MM.1S (cell line): ENCODE data around the gene PSTPIP2.

ENCODE experiments used
- DNase-seq: peaks from one replicate; pipeline ENCODE4 v3.0.0-alpha.2; 2015
- H2AFZ ChIP-seq: fragments of 300-600 bp; sonication (generic); 2 replicates; pipeline ENCODE4 v1.6.0; 2016; ENCODE audit warnings: antibody characterized with exemption, low read length
- H3F3A ChIP-seq: fragments of 300-600 bp; sonication (generic); 2 replicates; pipeline ENCODE4 v1.6.1; 2016; ENCODE audit warnings: mild to moderate bottlenecking, antibody characterized with exemption, low read length, moderate library complexity, mixed read lengths; ENCODE audit not compliant: insufficient read depth
- H3K27ac ChIP-seq: fragments of 300-600 bp; sonication (generic); 2 replicates; pipeline ENCODE4 v1.5.1; 2016; ENCODE audit warnings: mild to moderate bottlenecking, low read length
- H3K27me3 ChIP-seq: fragments of 300-600 bp; sonication (generic); replicated peaks from 2 replicates; pipeline ENCODE4 v1.6.0; 2016; ENCODE audit warnings: low read length; ENCODE audit not compliant: insufficient read depth
- H3K36me3 ChIP-seq: fragments of 300-600 bp; sonication (generic); replicated peaks from 2 replicates; pipeline ENCODE4 v1.6.1; 2016; ENCODE audit warnings: mild to moderate bottlenecking, low read length, mixed read lengths; ENCODE audit not compliant: insufficient read depth
- H3K4me1 ChIP-seq: fragments of 300-600 bp; sonication (generic); 2 replicates; pipeline ENCODE4 v1.6.1; 2016; ENCODE audit warnings: low read length, mixed read lengths
- H3K4me2 ChIP-seq: fragments of 300-600 bp; sonication (generic); 2 replicates; pipeline ENCODE4 v1.6.0; 2016; ENCODE audit warnings: low read depth, low read length
- H3K4me3 ChIP-seq: fragments of 300-600 bp; sonication (generic); 2 replicates; pipeline ENCODE4 v1.5.1; 2016; ENCODE audit warnings: low read length, mixed read lengths
- H3K79me2 ChIP-seq: fragments of 300-600 bp; sonication (generic); 2 replicates; pipeline ENCODE4 v1.6.1; 2016; ENCODE audit warnings: mixed run types, low read length, mixed read lengths
- H3K9ac ChIP-seq: fragments of 300-600 bp; sonication (generic); 2 replicates; pipeline ENCODE4 v1.6.1; 2016; ENCODE audit warnings: low read length, mixed read lengths
- H3K9me2 ChIP-seq: fragments of 300-600 bp; sonication (generic); replicated peaks from 2 replicates; pipeline ENCODE4 v1.6.1; 2016; ENCODE audit warnings: mild to moderate bottlenecking, low read length, mixed read lengths; ENCODE audit not compliant: insufficient read depth
- H3K9me3 ChIP-seq: fragments of 300-600 bp; sonication (generic); replicated peaks from 2 replicates; pipeline ENCODE4 v1.6.1; 2016; ENCODE audit warnings: mild to moderate bottlenecking, low read length, mixed read lengths; ENCODE audit not compliant: insufficient read depth
- H4K20me1 ChIP-seq: fragments of 300-600 bp; sonication (generic); 2 replicates; pipeline ENCODE4 v1.6.1; 2016; ENCODE audit warnings: mild to moderate bottlenecking, low read length, moderate library complexity, mixed read lengths; ENCODE audit not compliant: insufficient read depth
- CTCF ChIP-seq: fragments of 300-600 bp; sonication (generic); IDR thresholded peaks from 2 replicates; pipeline ENCODE4 v1.5.1; 2016; ENCODE audit warnings: antibody characterized with exemption, low read length, mixed read lengths
- EZH2 ChIP-seq: fragments of 300-600 bp; sonication (generic); optimal IDR thresholded peaks from 2 replicates; pipeline ENCODE3; 2017; ENCODE audit warnings: low read depth, mild to moderate bottlenecking, antibody characterized with exemption, low read length, mixed read lengths
- EZH2phosphoT487 ChIP-seq: fragments of 300-600 bp; sonication (generic); IDR thresholded peaks from 2 replicates; pipeline ENCODE4 v1.6.1; 2018; ENCODE audit warnings: antibody characterized with exemption, low read length

PSTPIP2 gene

GRCh38 chr18:46070232-46070631, 1.8 kb downstream of the PSTPIP2 start:
- H3K79me2 ChIP-seq = 0 out of 2 replicates have a peak, but pooled peaks cover 3% of the 10 kb centered on the region
- H3K27me3 ChIP-seq = no peaks in the 10 kb centered on the region
- TF ChIP-seq CTCF (no peak), EZH2 (no peak), EZH2phosphoT487 (no peak)
- H3K27ac ChIP-seq = no peak overlapping the region
- H3K4me1 ChIP-seq = peaks cover 3% of the 10 kb centered on the region; the same call in 1 of the 2 replicates
- no peaks in the 10 kb centered on the region for H3K9me2 ChIP-seq
- no peak overlapping the region for H2AFZ ChIP-seq
- H3K9ac ChIP-seq = no peak overlapping the region
- H3F3A ChIP-seq = no peaks in the 10 kb centered on the region; the same call in 1 of the 2 replicates
- H4K20me1 ChIP-seq = no peaks in the 10 kb centered on the region
- no peak for DNase-seq
- H3K9me3 ChIP-seq = no peaks in the 10 kb centered on the region
- H3K4me3 ChIP-seq = no peak overlapping the region
- H3K36me3 ChIP-seq = no peaks in the 10 kb centered on the region
- H3K4me2 ChIP-seq = no peak overlapping the region

GRCh38 chr18:46069524-46069923, 2.5 kb downstream of the PSTPIP2 start:
- Histone ChIP-seq H3K9ac (no peak overlapping the region), H3K4me3 (no peak overlapping the region), H4K20me1 (no peaks in the 10 kb centered on the region), H3K36me3 (no peaks in the 10 kb centered on the region), H3K27me3 (no peaks in the 10 kb centered on the region), H3K9me3 (no peaks in the 10 kb centered on the region), H3K4me2 (no peak overlapping the region), H3K27ac (no peak overlapping the region), H3K79me2 (0 out of 2 replicates have a peak, but pooled peaks cover 3% of the 10 kb centered on the region), H3K9me2 (no peaks in the 10 kb centered on the region), H3F3A (no peaks in the 10 kb centered on the region; the same call in 1 of the 2 replicates), H2AFZ (no peak overlapping the region), H3K4me1 (peaks cover 3% of the 10 kb centered on the region; the same call in 1 of the 2 replicates)
- TF ChIP-seq EZH2phosphoT487 (no peak), CTCF (no peak), EZH2 (no peak)
- no peak for DNase-seq

- Histone ChIP-seq H3K4me3 (no peak overlapping the region), H3K9me3 (no peaks in the 10 kb centered on the region), H3K27ac (no peak overlapping the region), H2AFZ (no peak overlapping the region), H3K4me2 (no peak overlapping the region), H4K20me1 (no peaks in the 10 kb centered on the region), H3F3A (no peaks in the 10 kb centered on the region), H3K9ac (no peak overlapping the region), H3K4me1 (peaks cover 5% of the 10 kb centered on the region; the same call in 1 of the 2 replicates), H3K27me3 (no peaks in the 10 kb centered on the region), H3K79me2 (0 out of 2 replicates have a peak, but pooled peaks cover 3% of the 10 kb centered on the region), H3K36me3 (no peaks in the 10 kb centered on the region), H3K9me2 (no peaks in the 10 kb centered on the region)
- DNase-seq = no peak
- TF ChIP-seq EZH2 = no peak
- TF ChIP-seq EZH2phosphoT487 = no peak
- TF ChIP-seq CTCF = no peak
Measured at GRCh38 chr18:46068763-46069162, 3.3 kb downstream of the PSTPIP2 start.
